HFF-Myc (cell line): ENCODE results near the gene SLC25A13.

Experiments used
- DNase-seq: peaks from one replicate; pipeline ENCODE4 v3.0.0-alpha.2; 2011; ENCODE audit warnings: low read depth; ENCODE audit errors: extremely low read depth
- H3K4me3 ChIP-seq: replicated peaks from 2 replicates; pipeline ENCODE4 v1.5.1; 2011; ENCODE audit warnings: low read depth, mild to moderate bottlenecking, control low read depth, low read length
- CTCF ChIP-seq: IDR thresholded peaks from 2 replicates; pipeline ENCODE4 v1.5.1; 2012; ENCODE audit warnings: mild to moderate bottlenecking, low read depth, low read length, control low read depth; ENCODE audit errors: missing control alignments

SLC25A13 gene

DNA sequence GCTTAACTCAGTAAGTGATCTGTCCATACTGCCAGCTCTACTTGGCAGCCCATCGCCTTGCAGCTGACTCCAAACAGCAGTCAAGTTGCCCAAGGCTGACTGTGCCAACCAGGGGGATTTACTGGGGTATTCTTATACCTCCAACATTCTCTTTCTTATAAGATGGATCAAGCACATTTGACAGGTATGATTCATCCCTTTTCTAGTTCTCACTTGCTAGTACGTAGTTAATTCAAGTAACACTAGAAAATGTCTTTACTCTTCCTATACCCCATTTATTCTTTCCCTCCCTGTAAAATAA lies 77.0 kb downstream of the SLC25A13 start:
- DNase-seq, result no peak
- no peak overlapping the region for H3K4me3 ChIP-seq
- TF ChIP-seq CTCF, result no peak

- no peak for DNase-seq
- no peak overlapping the region for H3K4me3 ChIP-seq
- TF ChIP-seq CTCF, result no peak
Observed at GRCh38 chr7:96244244-96244991, 77.5 kb downstream of the SLC25A13 start.

- no peak for TF ChIP-seq CTCF
- H3K4me3 ChIP-seq, result no peak overlapping the region
- no peak for DNase-seq
Observed at GRCh38 chr7:96243241-96243640, 78.7 kb downstream of the SLC25A13 start.

DNA sequence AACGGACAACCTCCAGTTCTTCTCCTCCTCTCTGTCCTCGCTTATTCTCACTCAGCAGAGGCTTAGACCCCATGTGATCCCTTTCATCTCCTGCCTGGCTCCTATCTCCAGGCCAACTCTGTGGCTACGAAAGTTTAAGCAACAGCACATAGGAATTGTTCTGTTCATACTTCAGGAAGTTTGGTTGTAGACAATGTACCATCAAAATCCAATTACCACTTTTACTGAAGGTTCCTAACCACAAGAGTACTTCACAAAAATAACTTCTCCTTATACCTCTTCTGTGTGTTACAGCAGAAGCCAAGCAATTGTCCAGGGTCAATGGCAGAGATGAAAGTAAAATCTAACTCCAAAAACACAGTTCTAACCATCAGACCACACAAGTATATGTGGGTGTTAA lies 80.0 kb downstream of the SLC25A13 start:
- no peak for DNase-seq
- TF ChIP-seq CTCF, result no peak
- H3K4me3 ChIP-seq, result no peak overlapping the region

DNA sequence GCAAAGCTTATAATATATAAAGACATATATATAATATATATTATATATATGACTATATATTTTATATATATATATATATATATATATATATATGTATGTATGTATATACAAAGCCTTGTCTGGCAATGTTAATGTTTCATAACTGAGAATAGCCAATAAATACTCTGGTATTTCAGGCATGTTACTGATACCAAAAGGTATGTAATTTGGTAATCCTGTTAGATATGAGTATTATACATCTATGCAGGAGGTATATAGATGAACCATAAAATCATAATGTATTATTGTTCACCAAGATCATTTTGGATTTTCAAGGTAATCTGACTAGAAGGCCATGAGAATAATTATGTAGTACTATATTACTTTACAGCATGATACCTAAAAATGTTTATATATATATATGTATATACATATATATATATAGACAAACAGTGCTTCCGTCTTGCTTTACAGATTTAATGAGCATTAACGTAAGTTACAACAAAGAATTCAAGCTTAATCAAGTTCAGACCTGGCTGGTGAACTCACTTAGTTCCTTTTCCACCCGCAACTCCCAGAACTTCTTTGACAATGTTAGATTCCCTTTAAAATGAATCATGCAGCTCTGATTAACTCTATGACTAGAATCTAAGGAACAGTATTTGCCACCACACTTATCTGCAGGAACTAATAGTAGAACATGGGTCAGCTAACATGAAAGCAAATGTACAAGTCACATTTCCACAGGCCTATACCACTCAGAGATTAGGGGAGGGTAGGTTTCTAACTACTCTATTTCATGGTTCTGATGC lies 82.7 kb downstream of the SLC25A13 start:
- H3K4me3 ChIP-seq, result no peak overlapping the region
- no peak for TF ChIP-seq CTCF
- no peak for DNase-seq

DNA sequence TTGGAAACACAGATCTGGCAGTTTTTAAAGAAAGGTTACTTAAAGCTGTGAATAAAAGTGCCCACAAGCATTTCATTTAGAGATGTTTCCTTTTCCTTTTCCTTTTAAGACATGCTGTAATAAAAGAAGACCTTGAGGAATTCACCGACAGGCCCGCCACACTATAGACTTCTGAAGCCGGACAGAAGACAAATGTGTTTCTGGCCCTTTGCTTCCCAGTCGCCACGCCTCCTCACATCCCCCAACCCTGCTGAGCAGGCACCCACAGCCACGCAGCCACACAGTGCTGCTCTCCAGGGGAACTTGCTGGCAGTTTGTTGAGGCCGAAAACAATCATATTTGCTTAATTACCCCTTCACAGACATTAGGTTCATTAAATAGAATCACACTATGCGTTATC lies 83.4 kb downstream of the SLC25A13 start:
- H3K4me3 ChIP-seq, result no peak overlapping the region
- no peak for TF ChIP-seq CTCF
- DNase-seq, result no peak
